ENCODE results near the gene NRF1.
"Not testable (repeated sequence)": the region's sequence is repeated elsewhere in the genome, so short reads cannot be mapped to it uniquely, and the experiment has no call there.

Gene NRF1

DNA sequence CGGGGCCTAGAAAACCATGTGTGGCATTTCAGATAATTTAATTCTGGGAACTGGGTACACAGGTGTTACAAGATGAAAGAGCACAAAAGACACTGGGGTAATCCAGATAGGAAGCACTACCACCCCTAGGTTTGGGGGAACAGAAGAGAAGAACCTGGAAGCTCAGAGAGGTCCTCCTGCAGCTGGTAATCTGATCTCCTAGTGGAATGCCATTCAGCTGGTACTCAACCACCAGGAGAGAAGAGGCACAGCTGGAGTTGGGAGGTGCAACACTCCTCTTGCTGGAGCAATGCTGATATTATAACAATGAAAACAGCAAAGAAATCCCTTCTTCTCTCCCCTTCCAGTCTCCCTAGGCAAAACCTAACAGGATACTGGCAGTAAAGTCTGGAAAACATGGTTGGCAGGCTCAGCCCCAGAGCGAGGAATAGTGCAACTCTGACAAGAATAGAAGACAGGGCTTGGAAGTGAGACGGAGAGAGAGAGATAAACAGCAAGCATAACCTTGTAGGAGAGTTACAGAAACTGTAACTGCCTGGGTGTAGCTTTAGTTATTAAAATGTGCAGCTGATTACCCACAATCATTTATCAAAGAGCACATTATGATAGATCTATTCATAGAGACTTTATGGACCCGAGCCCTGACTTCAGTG, 35.0 kb downstream of the NRF1 start:
- no peak for DNase-seq (ENCODE audit: low read depth, low spot score)

DNA sequence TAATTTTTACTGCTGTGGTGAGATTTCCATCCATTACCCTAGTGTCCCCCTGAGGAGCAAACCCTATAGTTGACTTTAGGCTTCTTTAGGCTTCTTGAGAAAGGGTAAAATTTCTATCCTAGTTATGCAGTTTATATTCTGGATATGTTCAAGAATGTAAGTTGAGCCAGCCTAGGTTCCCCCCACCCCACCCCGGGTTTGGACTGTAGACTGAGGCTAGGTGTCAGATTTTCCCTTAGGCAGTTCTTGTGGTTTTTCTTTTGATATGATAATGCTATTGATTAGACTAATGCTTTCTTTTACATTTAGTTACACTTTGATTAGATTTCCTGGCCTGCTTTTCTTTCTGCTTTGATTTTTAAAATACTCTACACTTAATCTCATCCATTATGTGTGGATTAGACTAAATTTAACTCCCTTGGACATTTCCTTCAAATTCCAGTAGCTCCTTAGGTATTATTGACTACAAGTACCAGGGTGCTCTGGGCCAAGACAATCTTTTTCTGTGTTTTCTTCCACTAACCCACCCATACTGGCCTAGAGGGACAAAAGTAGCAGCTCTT, 37.7 kb downstream of the NRF1 start:
- DNase-seq (ENCODE audit: low read depth, low spot score) = no peak

DNA sequence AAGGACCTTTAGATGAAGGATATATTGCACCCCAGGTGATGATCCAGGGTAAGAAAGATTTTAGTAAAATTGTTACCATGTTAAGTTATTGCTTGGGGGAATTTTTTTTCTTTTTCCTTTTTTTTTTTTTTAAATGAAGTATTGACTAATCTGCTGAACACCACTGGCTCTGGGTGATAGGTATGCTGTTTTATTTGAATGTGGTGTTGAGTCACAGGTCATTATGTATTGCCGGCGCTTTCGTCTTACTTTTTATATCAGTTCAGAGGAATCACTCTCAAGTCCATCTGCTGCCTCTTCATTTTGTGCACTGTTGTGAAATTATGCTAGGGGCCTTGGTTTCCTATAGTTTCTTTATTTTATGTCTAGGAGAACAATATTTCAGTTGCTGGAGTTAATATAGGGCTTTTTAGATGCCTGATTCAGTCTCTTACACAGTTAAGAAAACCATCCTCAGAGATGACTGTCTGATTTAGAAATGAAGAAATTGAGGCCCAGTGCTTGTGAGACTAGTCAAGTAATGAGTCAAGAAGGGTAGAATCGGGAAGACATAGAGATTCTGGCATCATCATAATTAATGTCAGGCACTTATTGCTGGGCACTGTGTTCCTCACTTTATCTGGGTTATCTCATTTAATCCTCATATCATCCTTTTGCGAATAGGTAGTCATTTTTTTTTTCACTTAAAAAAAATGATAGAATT, 38.7 kb downstream of the NRF1 start:
- DNase-seq (ENCODE audit: low read depth, low spot score) = no peak

DNA sequence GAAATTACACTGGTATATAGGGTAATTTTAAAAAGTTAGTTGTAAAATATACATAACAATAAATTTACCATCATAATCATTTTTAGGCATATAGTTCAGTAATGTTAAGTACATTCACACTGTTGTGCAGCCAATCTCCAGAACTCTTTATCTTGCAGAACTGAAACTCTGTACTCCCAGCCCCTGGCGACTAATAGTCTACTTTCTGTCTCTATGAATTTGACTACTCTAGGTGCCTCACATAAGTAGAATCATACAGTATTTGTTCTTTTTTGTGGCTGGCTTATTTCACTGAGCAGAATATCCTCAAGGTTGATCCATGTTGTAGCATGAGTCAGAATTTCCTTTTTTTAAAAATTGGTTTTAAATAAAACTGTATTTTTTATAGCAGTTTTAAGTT, 41.4 kb downstream of the NRF1 start:
- DNase-seq (ENCODE audit: low read depth, low spot score) = no peak

DNA sequence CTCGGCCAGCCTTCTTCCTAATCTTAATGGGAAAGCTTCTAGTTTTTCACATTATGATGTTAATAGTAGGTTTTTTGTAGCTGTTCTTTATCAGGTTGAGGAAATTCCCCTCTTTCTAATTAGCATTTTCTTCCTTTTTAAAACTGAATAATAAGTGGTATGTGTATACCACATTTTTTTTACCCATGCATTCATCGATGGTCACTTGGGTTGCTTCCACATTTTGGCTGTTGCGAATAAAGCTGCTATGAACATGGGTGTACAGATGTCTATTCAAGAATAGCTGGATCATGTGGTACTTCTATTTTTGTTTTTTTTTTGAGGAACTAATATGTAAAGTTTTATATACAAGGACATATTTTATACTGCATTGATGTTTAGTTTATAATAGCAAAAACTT, 44.3 kb downstream of the NRF1 start:
- DNase-seq (ENCODE audit: low read depth, low spot score) = no peak

DNA sequence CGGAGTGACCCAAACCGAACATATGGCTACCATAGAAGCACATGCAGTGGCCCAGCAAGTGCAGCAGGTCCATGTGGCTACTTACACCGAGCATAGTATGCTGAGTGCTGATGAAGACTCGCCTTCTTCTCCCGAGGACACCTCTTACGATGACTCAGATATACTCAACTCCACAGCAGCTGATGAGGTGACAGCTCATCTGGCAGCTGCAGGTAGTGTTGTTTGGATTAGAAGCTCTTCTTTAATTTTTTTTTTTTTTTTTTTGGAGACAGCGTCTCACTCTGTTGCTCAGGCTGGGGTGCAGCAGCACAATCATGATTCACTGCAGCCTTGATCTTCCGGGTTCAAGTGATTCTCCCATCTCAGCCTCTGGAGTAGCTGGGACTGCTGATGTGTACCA, 45.8 kb downstream of the NRF1 start:
- no peak for DNase-seq (ENCODE audit: low read depth, low spot score)

DNA sequence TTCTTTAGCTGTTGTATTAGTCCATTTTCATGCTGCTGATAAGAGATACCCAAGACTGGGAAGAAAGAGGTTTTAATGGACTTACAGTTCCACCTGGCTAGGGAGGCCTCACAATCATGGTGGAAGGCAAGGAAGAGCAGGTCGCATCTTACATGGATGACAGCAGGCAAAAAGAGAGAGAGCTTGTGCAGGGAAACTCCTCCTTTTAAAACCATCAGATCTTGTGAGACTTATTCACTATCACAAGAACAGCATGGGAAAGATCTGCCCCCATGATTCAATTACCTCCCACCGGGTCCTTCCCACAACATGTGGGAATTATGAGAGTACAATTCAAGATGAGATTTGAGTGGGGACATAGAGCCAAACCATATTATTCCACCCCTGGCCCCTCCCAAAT, 48.4 kb downstream of the NRF1 start:
- DNase-seq (ENCODE audit: low read depth, low spot score) = not testable (repeated sequence)

DNA sequence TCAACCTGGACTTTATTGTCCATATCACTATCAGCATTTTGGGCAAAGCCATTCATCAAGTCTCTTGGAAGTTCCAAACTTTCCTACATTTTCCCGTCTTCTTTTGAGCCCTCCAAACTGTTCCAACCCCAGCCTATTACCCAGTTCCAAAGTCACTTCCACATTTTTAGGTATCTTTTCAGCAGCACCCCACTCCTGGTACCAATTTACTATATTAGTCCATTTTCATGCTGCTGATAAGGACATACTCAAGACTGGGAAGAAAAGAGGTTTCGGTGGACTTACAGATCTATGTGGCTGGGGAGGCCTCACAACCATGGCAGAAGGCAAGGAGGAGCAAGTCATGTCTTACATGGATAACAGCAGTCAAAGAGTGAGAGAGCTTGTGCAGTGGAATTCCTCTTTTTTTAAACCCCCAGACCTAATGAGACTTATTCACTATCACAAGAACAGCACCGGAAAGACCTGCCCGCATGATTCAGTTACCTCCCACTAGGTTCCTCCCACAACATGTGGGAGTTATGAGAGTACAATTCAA, 50.2 kb downstream of the NRF1 start:
- DNase-seq (ENCODE audit: low read depth, low spot score) = no peak

DNA sequence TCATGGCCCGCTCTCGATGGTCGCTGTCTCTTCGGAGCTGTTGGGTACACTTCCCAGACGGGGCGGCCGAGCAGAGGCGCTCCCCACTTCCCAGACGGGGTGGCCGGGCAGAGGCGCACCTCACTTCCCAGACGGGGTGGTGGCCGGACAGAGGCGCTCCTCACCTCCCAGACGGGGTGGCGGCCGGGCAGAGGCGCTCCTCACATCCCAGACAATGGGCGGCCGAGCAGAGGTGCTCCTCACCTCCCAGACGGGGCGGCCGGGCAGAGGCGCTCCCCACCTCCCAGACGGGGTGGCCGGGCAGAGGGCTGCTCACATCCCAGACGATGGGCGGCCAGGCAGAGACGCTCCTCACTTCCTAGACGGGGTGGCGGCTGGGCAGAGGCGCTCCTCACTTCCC, 51.7 kb downstream of the NRF1 start:
- not testable (repeated sequence) for DNase-seq (ENCODE audit: low read depth, low spot score)

DNA sequence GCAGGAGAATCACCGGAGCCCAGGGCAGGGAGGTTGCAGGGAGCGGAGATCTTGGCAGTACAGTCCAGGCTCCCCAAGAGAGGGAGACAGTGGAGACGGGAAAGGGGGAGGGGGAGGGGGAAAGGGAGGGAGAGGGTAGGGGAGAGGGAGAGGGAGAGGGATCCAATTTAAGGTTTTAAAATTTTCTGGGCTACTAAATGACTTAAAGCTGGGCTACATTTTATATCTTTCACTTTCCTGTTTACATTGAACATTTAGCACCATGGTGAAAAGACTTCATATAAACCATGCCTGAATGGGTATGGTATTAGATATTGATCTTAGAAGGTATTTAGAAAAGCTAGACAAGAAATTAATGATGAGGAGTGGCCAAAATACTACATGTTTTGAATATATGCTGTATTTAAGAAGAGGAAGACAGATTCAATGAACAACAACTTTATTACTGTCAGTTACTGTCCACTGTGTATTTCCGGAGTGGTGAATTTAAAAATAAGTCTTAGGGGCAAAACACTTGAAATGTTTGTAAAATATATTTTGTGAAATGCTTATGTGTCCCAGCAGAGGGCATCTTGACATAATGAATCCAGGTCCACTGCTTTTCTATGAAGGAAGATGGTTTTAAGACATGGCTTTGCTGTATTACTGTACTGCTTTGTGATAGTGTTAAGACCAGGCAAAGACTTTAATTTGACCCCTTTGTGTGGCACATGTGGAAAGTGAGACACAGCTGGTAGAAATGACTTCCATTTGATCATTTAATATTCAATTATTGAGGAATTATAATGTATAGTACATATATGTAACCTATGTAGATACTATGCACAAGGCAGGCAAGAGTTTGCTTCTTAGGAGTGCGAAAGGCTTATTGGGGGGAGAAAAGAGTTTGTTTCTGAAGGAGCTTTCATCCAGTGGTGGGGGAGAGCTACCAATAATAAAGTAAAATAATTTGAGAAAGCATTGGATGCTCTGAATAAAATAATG, 52.8 kb downstream of the NRF1 start:
- DNase-seq (ENCODE audit: low read depth, low spot score) = no peak

DNA sequence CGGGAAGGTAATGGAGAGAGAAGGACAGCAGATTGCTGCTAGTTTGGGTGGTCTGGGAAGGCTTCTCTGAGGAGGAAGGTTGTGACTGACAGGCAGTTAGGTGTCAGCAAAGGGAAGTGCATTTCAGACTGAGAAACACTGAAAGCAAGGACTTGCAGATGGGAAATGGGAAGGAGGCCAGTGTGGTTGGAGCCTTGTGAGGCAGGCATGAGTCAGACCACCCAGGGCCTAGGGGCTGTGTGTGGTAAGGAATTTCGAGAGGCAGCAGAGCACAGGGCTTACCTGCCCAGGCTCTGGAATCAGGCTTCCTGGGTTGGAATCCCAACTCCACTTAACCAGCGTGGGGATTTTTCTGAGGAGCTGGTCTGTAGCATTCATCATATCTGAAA, 53.5 kb downstream of the NRF1 start:
- no peak for DNase-seq (ENCODE audit: low read depth, low spot score)

DNA sequence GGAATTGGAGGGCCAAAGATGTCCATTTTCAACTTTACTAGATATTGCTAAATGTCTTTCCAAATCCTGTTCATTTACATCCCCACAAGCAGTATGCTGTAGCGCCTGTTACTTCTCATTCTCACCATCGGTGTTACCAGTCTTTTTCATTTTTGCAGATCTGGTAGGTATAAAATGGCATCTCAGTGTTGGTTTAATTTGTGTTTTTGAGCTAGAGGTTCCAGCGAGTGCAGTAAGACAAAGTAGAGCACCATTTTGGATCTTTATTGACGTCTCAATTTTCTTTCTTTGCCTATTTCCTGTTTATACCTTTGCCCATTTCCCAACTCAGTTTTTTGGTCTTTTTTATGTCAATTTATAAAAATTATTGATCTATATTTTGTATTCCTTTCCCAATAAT, 55.6 kb downstream of the NRF1 start:
- DNase-seq (ENCODE audit: low read depth, low spot score) = no peak

DNA sequence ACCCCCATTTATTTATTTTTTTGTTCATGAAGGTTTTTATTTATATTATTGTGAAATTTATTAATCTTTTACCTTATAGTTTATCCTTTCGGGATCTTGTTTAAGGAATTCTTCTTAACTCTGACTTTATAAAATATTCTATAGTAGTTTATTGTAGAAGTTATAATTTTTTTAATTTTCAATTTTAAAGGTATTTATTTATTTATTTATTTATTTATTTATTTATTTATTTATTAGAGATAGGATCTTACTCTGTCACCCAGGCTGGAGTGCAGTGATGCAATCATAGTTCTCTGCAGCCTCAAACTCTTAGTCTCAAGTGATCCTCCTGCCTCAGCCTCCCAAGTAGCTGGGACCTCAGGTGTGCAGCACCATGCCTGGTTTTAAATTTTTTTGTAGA, 56.0 kb downstream of the NRF1 start:
- no peak for DNase-seq (ENCODE audit: low read depth, low spot score)

DNA sequence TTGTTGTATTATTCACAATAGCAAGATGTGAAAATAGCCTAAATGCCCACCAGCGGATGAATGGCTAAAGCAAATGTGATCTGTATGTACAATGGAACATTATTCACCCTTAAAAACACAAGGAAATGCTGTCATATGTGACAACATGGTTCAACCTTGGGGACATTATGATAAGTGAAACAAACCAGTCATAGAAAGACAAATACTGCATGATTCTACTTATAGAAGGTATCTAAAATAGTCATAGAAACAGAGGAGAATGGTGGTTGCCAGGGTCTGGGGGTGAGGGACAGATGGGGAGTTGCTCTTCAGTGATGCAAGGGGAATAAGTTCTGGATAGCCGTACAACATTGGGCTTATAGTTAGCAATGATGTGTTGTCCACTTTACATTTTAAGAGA, 58.4 kb downstream of the NRF1 start:
- DNase-seq (ENCODE audit: low read depth, low spot score) = no peak

DNA sequence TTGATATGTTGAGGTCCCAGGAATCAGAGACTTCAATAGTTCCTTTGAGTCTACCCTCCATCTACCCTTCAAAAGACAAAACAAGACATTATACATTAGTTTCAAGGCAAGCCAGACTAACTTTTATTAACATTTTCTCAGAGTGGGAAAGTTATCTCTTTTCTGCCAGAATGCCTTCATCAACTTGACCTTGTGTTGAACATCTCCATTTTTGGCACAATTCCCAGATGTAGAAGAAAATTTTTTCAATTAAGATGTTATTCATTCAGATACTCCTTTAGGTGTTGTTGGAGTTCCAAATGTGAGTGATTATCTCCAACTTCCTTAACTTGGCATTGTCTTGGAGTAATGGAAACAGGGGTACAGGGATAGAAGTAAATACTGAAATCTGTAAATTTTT, 59.1 kb downstream of the NRF1 start:
- DNase-seq (ENCODE audit: low read depth, low spot score) = no peak

DNA sequence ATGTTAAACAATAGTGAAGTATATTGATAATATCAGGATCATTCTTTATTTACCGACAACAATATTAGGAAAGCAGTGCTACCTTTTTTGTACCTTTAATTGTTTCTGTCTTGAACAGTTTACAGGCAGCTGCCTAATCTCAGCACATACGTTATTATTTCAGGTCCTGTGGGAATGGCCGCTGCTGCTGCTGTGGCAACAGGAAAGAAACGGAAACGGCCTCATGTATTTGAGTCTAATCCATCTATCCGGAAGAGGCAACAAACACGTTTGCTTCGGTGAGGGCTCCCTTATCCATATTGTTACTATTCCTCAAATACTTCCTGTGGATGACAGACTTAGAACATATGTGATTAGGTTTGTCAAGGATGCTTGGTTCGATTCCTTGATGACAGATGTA, 59.7 kb downstream of the NRF1 start:
- no peak for DNase-seq (ENCODE audit: low read depth, low spot score)

DNA sequence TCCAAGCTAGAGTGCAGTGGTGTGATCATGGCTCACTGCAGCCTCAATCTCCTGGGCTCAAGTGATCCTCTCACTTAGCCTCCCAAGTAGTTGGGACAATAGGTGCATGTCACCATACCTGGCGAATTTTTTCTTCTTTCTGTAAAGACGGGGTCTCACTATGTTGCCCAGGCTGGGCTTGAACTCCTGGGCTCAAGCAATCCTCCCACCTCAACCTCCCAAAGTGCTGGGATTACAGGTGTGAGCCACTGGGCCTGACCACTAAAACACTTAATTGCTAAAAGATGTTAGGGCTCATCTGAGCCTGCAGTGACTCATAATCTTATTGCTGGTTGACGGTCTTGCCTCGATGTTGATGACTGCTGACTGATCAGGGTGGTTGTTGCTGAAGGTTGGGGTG, 63.0 kb downstream of the NRF1 start:
- DNase-seq (ENCODE audit: low read depth, low spot score) = not testable (repeated sequence)

DNA sequence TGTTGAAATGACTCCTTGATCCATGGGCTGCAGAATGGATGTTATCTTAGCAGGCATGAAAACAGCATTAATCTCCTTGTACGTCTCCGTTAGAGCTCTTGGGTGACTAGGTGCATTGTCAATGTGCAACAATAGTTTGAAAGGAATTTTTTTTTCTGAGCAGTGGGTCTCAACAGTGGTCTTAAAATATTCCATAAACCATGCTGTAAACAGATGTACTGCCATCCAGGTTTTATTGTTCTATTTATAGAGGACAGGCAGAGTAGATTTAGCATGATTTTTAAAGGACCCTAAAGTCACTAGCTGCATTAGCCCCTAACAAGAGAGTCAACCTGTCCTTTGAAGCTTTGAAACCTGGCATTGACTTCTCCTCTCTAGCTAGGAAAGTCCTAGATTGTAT, 64.0 kb downstream of the NRF1 start:
- no peak for DNase-seq (ENCODE audit: low read depth, low spot score)

DNA sequence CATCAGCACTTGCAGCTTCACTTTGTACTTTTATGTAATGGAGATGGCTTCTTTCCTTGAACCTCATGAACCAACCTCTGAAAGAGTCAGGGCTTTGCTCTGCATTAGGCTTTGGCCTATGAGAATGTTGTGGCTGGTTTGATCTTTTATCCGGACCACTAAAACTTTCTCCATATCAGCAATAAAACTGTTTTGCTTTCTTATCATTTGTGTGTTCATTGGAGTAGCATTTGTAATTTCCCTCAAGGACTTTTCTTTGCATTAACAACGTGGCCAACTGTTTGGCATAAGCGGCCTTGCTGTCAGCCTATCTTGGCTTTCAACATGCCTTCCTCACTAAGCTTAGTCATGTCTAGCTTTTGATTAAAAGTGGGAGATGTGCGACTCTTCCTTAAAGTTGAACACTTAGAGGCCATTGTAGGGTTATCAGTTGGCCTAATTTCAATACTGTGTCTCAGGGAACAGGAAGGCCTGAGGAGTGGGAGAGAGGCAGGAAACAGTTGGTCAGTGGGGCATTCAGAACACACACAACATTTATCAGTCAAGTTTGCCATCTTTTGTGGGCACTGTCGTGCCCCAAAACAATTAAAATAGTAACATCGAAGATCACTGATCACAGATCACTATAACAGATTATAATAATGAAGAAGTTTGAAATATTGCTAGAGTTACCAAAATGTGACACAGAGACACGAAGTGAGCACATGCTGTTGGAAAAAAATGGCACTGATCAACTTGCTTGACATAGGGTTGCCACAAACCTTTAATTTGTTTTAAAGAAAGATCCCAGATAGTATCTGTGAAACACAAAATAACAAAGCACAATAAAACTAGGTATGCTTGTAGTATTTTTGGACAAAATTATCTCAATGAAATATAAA, 64.7 kb downstream of the NRF1 start:
- no peak for DNase-seq (ENCODE audit: low read depth, low spot score)

DNA sequence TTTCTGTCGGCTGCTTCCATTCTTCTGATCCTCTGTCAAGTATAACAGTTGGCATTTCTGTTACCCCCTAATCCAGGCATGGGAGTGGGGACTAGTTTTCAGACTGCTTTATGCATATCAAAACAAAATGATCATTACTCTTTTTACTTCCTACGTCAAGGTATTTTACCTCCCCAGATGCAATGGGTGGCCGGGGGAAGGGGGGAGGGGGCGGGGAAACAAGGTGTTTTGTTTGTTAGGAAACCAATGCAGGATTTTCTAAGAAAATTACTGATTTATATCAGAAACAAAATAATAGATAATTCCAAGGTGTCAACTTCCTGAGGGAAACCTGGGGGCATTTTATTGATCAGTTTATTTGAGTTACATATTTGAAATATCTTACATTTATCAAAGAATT, 66.3 kb downstream of the NRF1 start:
- DNase-seq (ENCODE audit: low read depth, low spot score) = no peak

DNA sequence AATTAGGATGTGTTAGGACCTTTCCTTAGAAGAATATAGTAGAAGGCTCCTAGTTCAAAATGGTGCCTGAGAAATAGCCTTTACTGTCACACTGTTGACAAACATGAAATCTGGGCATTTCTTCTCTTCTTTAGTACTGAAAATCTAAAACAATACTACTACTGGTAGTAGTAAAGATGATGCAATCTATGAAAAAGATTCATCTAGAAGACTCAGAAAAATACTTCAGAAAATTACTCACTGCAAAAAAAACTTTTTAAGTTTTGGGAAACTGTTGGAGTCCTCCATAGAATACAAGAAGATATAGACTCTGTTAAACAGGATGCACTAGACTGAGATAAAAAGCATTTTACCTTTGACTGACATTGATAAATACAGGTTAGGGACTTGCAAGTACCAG, 67.1 kb downstream of the NRF1 start:
- DNase-seq (ENCODE audit: low read depth, low spot score) = no peak
